HG02943 (cell line): ENCODE data around the gene KSR2.

Source experiments
- ATAC-seq: cut with Tn5 transposase; IDR thresholded peaks from one replicate; pipeline ENCODE4 v1.9.1; 2021; ENCODE audit warnings: mild to moderate bottlenecking, low read depth, moderate library complexity; ENCODE audit not compliant: unreplicated experiment

KSR2 gene

DNA sequence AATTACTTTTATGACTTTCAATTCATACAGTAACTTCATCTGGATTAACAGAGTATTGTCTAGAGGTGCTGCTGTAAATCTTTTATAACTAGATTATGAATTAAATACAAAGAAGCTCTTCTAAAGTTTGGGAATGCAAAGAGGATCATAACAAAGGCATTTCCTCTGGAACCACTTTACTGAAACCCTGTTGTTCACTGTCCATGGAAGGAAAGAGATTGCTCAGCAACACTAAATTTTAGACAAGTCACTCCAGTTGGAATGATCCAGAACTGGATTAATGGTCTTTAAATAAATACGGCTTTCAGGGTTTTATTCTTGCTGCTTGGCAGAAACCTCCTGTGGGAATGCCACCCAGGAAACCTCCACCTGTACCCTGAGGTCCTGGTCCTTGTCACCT, 250.6 kb downstream of the KSR2 start:
- ATAC-seq = no peak

DNA sequence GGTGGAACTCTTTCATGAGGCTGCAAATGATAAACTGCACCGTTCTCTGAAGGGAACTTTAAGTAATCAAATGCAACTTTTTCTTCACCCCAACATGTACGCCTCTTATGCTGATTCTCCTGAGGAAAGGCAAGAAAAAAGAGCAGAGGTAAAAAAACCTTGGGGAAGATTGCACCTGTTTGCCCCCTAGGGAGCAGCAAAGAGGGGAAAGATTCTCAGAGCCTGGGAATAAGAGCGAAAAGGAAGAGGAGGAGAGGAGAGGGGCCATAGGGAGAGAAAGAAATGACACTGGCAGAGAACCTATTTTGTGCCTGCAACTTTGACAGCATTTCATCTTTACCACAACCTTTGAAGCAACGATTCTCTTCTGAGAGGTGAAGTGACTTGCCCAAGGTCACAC, 254.6 kb downstream of the KSR2 start:
- no peak for ATAC-seq

DNA sequence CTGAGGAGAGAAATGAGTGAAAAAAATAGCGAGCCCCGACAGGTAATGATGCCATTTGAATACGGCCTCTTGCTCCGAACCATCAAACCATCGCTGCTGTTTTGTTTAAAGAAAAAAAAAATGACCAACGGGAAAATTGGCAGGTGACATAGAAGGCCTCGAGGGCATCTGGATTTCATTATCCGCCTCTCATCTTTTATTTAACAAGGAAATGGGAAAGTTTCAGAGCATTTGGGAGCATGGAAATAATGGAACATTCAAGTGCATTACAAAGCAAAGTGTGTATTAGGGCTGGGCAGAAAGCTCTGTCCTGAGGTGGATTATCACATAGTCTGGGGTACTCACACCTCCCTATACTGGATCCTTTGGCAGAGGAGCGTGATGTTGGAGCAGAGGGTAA, 258.7 kb downstream of the KSR2 start:
- no peak for ATAC-seq

DNA sequence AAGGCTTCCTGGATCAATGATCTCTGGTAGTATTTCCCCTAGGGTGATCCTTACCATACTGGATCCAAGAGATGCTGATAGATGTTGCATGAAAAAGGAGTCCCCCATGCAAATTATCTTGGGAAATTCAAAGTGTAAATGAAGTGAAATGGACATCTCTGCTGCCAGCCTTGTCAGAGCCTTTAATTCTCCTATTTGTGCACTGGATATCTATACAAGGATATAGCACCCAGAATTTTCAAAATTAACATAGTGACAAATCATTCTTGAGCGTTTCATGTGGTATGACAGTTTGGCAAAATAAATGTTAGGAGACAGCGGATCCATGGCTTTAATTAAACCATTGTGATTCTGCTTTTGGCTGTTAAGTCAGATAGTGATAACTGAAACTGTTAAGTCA, 260.9 kb downstream of the KSR2 start:
- ATAC-seq = no peak

DNA sequence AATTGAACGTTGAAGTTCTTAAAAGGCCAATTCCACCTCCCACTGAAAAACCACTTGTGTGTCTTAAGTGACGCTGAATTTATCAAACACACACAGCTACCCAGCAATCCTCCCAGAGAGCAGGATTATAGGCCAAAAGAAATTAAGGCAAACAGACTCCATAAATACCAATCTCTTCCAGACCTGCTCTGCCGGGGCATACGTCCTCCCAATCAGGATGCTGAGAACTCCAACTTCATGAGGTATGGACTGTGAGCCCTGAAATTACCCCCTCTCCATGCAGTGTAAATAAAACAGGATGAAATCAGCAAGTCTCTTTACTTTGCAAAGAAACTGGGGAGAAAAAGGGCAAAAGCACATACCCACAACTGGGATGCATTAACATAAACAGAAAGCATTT, 265.2 kb downstream of the KSR2 start:
- no peak for ATAC-seq

DNA sequence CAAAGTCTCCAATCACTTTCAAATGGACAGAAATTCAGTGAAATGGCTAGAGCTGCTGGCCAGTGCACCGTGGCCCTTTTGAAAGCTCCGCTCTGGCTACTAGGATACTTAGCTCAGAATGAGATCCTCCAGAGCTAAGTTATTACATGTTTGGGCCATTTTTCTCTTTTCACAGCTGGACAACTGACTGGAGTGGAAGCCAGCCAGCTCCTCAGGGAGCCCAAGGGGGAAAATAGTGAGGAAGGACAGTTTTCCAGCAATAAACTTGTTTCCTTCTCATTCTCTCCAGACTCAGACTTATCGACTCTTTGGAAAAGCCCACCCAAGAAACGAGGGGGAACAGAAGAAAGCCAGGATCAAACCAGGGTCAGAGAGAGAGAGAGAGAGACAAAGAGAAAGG, 266.0 kb downstream of the KSR2 start:
- ATAC-seq = no peak

DNA sequence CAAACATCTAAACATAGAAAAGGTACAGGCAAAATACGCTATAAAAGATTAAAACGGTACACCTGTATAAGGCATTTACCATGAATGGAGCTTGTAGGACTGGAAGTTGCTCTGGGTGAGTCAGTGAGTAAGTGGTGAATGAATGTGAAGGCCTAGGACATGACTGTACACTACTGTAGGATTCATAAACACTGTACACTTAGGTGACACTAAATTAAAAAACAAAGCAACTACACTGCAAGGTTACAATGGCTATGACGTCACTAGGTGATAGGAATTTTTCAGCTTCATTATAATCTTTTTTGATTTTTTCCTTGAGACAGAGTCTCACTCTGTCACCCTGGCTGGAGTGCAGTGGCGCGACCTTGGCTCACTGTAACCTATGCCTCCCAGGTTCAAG, 269.2 kb downstream of the KSR2 start:
- ATAC-seq = no peak

DNA sequence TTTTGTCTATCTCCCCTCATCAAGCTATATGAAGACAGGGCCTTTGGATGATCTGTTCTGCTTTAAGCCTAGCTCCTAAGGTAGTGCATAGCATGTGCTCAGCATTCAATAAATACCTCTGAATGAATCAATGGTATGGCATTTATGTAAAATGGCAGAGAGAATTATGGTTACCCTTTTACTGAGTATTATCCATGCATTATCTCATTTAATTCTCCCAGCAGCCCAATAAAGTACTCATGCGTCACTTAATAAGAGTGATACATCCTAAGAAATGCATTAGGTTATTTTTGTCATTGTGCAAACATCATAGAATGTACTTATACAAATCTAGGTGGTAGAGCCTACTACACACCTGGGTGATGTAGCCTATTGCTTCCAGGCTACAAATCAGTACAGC, 269.7 kb downstream of the KSR2 start:
- ATAC-seq = no peak

DNA sequence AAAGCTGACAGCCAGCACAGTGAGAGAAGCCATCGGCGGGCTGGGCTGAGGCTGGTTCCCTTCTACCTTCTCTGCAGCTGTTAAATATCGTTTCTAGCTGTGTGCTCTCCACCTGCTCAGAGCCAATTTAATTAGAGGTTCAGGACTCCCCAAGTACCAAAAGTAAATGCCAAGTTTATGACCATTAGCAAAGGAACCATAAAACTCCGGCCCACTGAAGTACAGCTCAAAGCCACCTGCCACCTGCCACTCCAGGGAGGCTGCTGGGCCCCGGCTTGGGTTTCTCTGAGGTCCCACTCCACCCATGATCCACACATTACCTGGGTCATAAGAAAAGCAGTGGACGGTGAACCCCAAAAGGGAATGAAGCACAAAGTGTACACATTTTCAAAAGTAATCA, 272.8 kb downstream of the KSR2 start:
- no peak for ATAC-seq

DNA sequence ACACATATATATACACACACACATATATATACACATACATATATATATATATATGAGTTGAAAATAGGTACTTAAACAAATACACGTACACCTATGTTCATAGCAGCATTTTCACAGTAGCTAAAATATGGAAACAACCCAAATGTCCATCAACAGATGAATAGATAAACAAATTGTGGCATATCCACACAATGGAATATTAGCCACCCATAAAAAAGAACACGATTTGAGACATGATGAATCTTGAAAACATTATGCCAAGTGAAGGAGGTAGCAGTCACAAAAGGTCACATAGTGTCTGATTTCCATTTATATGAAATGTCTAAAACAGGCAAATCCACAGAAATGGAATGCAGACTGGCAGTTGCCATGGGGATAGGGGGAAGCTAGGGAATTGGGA, 276.3 kb downstream of the KSR2 start:
- no peak for ATAC-seq

DNA sequence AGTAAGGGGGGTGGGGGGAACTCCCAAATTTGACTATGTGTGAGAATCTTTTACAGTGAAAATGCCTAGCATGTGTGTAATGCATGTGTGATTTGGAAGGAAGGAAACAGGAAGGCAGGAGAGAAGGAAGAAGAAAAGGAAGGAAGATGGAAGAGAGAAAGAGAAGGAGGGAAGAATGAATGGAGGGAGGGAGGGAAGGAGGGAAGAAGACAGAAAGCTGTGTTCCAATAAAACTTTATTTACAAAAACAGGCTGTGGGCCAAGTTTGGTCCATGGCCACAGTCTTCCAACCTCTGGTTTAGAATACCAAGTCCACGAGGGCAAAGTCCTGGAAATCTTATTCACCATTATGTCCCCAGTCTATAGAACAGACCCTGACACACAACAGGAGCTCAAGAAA, 278.9 kb downstream of the KSR2 start:
- ATAC-seq = no peak

DNA sequence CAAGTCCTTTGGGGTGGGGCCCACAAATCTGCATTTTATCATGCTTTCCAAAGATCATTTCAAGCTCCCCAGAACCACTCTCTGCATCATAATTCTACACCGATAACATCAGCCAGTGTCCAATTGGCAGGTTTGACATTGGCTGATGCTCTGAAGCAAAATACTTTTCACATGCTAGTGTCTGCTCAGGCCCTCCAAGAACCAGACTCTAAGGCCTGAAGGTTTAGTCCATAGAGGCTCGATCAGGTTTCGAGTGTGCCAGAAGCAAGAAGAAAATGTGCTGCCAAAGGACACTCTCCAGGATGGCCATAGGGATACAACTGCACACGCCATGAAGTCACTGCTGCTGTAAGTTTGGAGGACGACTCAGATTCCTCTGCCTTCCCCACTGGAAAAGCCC, 280.3 kb downstream of the KSR2 start:
- ATAC-seq = no peak

DNA sequence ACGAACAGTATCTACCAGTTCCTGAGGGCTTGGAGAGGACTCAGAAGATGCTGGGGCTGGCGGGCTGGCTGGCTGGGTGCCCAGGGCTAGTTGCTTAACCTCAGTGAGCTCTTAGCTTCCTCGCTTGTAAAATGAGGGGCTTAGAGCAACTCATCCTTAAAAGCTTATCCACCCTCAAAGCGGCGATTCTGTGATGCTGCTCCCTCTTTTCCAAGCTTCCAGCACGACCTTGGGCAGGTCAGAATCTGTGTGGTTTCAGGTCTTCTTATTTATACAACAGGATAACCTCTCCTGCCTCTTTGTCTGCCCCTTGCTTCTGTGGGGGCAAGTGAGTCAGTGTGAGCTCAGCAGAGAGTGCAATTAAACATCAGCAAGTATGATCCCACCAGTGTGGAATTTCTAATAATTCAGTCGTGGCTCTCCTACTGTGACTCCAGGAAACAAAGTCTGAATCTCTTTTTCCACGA, 281.8 kb downstream of the KSR2 start:
- no peak for ATAC-seq

DNA sequence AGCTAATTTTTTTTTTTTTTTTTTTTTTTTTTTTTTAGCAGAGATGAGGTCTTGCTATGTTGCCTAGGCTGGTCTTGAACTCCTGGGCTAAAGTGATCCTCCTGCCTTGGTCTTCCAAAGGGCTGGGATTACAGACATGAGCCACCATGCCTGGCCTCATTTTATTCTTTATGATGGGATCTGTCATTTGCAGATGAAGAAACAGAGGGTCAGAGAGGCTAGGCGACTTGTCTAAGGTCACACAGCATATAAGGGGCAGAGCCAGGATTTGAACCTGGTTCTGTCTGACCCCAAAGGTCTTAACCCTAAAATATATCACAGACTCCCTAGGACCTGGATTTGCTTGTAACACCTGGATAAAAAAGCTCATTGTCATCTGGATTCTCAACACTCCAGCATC, 282.6 kb downstream of the KSR2 start:
- no peak for ATAC-seq

DNA sequence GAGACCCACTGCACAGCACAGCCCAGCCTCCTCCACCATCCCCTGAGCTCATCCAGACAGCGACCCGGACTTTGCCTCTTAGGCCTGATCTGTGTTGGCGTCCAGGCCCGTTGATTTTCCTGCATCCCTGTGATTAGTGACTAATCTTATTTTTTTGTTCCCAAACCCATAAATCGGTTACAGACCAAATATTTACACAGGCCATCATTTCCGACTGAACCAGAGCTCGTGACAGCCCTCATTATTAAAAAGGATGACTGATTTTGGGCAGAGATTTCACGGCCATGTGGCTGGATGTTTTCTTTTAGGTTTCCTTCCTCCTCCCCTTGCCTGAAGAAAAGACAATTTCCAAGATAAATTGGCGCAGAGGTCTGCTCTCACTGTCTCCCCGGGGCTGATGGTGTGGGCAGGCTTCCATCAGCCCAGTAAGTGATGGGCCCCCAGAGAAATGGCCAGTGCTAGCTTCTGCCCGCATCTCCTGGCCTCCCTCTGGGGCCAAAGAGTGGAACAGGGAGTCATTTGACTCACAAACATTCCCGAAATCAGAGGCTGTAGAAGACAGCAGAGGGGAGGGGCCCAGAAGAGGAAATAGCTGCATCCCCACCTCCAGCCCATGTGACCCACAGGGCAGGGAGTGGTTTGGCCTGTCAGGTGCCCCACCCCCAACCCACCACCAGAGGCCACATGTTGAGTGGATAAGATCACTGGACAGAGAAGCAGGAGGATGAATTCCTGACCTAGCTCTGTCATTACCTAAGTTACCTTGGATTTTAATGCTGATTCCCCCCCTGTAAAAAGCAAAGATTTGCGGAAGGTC, 283.5 kb downstream of the KSR2 start:
- ATAC-seq = no peak

DNA sequence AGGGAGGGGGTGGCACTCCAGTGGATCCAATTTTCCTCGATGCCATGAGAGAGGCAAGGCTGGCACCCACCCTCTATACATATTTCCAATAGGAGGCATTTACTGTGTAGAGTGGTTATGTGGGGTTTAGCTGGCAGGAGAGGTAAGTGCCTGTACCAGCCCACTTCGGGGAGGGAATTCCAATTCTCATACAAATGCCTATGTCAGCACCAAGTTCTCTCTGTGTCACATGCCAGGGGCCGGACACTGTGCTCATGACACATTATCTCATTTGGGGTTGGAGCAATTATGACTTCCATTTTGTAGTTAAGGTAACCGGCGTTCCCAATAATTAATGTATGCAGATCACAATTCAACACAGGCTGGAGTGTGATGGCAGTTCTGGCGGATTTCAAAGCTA, 284.3 kb downstream of the KSR2 start:
- no peak for ATAC-seq

DNA sequence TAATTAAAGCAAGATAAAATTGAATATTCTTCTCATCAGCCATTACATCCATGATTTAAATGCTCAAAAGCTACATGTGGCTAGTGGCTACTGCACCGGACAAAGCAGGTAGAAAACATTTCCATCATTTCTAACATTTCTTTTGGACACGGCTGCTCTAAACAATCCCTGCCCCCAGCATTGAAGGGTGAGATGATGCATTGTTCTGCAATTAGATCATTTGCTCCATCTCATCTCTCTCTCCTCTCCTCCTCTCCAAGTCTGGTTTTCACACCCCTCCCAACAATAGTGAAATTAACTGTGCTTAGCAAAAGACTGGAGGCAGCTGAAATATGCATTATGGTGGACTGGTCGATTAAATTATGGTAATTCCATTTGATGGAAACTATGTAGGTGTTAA, 288.5 kb downstream of the KSR2 start:
- ATAC-seq = no peak

DNA sequence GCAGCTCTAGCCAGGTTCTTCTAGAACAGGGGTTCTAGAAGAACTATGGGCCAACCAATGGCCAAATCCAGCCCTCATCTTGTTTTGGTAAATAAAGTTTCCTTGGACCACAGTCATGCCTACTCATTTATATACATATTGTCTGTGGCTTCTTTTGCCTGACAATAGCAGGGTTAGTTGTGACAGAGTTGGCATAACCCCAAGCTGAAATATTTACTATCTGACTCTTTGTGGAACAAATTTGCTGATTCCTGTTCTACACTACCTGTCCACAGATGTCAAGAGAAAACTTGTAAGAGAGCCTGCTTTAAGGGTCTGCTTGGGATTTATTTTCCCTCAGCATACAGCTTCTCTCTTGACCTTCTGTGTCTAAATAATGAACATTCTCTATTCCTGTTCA, 289.0 kb downstream of the KSR2 start:
- no peak for ATAC-seq

DNA sequence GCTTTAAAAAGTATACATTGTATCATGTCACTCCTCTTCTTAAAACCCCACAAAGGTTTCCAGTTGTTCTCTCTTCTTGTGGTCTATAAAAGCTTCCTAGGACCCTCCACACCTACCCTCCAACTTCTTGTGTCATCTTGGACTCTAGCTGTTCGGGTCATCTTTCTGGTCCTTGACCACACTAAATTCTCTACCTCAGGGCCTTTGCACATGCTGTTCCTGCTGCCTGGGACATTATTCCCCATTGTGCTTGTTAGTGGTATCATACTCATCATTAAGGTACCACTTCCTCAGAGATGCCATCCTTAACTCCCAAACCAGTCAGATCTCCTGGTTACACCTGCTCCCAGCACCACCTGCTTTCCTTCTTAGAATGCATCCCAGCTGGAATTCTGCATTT, 294.0 kb downstream of the KSR2 start:
- ATAC-seq = no peak

DNA sequence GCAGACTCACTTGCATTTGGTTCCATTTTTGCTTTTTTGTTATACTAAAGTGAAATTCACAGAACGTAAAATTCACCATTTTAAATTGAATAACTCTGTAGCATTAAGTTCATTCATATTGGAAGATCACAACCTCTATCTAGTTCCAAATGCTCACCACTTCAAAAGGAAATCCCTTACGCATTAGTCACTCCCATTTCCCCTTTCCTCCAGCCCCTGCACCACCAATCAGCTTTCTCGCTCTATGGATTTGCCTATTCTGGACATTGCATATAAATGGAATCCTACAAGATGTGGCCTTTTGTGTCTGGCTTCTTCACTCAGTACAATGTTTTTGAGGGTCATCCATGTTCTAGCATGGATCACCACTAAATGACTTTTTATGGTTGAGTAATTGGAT, 294.5 kb downstream of the KSR2 start:
- no peak for ATAC-seq

DNA sequence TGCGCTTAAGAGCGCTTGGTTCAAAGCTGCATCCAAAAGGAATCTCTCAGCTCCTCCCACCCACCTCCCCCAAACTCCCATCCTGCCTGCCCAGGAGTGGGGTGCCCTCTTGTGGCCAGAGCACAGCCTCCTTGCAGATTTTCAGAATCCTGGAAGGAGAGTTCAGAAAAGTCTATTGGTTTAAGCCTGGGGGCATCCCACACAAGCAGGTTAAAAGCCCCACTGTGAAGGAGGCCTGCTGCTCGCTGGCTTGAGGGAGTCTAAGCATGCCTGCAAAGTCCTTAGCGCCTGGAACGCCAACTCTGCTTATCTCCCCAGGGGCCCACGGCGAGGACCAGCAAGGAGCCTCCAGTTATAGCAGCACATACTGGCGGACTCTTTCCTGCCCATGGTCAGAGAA, 297.1 kb downstream of the KSR2 start:
- no peak for ATAC-seq

DNA sequence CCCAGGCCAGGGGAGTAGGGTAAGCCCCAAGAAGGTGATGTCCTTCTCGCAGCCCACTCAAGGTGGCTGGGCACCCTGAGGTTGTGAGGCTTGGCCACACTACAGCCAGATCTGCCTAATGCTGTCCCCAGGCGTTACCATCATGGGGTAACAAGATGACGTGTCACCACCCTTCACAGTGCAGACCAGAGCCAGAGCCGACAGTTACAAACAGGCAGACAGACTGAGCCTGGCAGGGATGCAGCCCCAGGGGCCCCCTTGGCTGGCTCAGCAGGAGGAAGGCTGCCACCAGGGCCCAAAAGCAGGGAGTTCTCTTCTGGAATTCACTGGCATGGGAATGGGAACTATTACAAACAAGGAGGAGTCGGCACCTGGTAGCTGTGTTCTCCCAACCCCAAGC, 304.6 kb downstream of the KSR2 start:
- ATAC-seq = no peak
